NCI-H1417 (cell line): ENCODE data around the gene SLC25A14.
A peak's percentile ranks its signal among the peaks of the same experiment; 100 is the strongest.

Source experiments
- DNase-seq, 3 experiments: peaks; one replicate each; lab custom pipeline; 2025; lab: John Stamatoyannopoulos, UW

Gene SLC25A14

GRCh38 chrX:130378024-130378669 lies 38.4 kb downstream of the SLC25A14 start:
- DNase-seq = peak in 1 of 3 experiments; percentile 23

GRCh38 chrX:130385520-130385919 lies 45.8 kb downstream of the SLC25A14 start, which contains the start of gene GPR119:
Gene GPR119 (minus strand): TSS chrX:130385674. CDS start chrX:130385447, 227 bp downstream.
- no peak for DNase-seq

- DNase-seq = peak in 1 of 3 experiments; percentile 13
Observed at GRCh38 chrX:130386408-130386808, 46.7 kb downstream of the SLC25A14 start.

DNA sequence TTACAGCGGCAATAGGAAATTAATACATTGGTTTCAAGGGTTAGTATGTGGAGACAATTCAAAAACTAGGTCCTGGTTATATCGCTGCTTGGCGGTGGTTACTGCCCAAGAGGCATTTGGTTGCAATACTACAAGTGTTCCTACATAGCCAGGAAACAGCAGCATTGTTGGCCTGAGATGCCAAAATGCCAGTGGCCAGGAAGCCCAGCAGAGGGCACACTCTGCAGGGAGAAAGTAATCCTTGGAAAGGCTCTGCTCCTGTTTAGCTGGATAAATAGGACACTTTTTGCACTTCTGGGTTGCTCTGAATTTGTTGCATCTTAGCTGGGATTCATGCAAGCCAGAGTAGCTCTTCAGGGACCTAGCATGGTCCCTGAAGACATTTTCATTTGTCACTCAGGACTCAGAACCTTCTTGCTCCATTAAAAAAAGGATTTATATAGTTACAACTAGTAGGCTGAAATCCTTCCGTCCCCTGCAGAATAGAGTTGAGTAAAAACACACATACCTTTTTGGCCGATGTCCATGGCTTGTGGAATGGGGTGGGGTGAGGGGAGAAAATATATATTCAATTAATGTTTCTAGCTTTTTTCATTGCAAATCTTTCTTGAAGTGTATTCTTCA lies 53.8 kb downstream of the SLC25A14 start:
- DNase-seq = peak; percentile 23 to 68 (median 45)

DNA sequence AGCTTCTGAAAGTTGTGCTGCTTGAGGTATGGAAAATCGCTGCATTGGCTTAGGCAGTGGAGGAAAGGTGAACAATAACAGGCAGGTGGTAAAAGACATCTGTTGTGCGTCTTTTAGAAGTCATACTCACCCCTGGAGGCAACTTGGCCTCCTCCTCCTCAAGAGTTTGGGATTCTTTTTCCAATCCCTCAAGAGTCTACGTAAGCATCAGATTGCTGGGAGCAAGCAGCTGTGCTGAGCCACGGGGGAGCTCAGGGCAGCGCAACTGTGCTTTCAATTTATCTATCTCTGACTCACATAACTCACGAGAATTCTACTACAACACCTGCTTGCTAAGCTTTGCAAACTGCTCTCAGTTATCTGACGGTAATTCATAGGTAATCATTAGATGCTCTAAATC lies 55.6 kb downstream of the SLC25A14 start:
- DNase-seq = no peak

DNA sequence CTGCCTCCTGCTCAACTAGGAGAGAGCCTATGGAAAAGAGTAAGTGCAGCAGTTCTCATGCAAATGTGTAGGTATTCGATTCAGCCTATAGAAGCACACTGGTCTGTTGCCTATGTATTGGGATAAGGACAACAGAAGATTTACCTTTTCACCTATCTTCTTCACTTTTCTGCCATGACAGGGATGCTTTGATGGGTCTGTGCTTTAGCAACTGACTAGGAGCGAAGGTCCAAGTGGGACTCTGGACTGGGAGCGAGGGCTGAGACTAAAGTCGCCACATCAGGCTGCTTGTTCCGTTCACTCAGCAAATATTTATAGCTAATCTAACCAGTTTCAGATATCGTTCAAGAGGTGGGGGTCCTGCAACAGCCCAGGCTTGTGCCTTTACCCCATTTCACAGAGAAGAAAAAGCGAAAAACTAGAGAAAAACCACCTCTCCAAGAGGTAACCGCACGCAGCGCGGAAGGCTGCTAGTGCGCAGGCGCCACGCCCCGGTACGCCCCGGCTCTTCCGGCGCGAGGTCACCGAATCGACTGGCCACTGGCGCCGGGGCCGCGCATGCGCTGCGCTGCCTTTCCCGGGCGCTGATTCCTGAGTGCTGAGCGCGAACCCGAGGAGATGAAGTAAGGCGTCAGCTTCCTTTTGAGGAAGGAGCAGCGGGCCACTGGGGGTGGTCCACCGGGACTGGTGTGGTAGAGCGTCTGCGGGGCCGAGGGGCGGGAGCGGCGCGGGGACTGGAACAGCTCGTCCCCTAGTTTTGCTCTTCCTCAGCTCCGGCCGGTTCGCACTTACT lies 61.9 kb downstream of the SLC25A14 start, which contains the start of gene RBMX2:
Gene RBMX2, plus strand, starts transcription at position 573 of the 793 bp plus-strand sequence. Its CDS starts 46 bp downstream, at position 619.
- DNase-seq = peak; percentile 75 to 86 (median 84)

GRCh38 chrX:130402208-130402684 lies 62.5 kb downstream of the SLC25A14 start:
- no peak for DNase-seq

DNA sequence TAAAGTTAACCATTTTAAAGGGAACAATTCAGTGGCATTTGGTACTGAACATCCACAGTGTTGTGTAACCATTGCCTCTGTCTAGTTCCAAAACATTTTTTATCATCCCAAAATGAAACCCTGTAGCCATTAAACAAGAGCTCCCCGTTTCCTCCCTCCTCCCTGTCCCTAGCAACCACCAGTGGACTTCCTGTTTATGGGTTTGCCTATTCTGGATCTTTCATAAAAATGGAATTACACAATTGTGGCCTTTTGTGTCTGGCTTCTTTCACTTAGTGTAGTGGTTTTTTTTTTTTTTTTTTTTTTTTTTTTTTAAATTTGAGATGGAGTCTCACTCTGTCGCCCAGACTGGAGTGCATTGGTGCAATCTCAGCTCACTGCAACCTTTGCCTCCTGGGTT lies 73.7 kb downstream of the SLC25A14 start:
- DNase-seq = no peak

DNA sequence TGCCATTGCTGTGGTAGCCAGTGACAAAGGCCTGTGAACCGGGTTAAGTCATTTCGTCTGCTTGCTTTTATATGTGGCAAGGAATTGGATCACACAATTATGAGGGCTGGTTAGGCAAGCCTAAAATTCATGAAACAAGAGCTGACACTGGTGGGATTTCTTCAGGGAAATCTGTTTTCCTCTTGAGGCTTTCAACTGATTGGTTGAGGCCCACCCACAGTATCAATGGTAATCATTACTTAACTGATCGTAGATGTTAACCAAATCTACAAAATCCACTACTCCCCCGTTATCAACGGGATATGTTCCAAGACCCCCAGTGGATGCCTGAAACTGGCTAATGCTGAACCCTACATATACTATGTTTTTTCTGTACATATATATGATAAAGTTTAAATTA lies 75.1 kb downstream of the SLC25A14 start:
- no peak for DNase-seq

- DNase-seq = no peak
Observed at GRCh38 chrX:130415201-130415600, 75.5 kb downstream of the SLC25A14 start.

- DNase-seq = no peak
Observed at GRCh38 chrX:130416785-130417184, 77.1 kb downstream of the SLC25A14 start.

DNA sequence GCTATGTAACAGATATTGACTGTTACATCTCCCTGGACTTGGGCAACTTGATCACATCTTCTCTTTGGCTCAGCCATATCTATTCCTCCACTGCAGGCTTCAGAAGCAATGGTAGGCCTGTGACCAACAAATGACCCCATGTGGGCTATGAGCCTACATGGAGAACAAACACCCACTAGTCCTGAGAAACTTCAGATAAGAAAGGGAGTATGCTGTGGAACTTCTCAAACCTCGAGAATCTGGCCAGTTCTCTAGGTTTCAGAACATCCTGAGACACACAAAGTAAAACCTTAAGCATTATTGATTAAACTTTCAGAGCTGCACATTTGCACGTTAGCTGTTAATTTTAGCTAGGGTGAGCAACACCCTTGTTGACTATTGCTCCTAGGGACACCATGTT lies 78.3 kb downstream of the SLC25A14 start:
- DNase-seq = no peak

- no peak for DNase-seq
Observed at GRCh38 chrX:130418740-130419139, 79.0 kb downstream of the SLC25A14 start.

DNA sequence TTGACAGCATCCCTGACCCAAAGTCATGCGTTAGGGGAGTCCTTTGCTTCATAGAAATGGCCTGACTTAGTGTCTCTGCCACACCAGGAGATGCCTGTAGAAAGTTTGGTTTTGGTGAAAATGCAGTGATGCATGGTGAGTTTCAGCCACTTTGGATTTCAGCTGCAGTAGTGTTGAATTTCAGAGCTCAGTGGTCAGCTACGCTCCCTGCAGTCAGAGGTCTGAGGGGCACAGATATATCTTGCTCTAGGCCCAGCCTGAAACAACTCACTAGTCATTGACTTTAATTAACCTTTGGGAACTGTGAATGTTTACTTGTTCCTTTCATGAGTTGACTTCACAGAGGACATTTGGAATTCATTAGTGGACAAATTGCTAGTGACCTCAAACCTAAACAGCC lies 79.5 kb downstream of the SLC25A14 start:
- no peak for DNase-seq
